Measurements from ENCODE around the gene GABRB1. TPM values are rescaled to one million over a fixed set of nuclear protein-coding genes. Genes with fewer than 3 reads are reported as not detected.

GABRB1 gene
- total and polyA plus RNA-seq, 2 experiments from 2014 or later = 0.26 to 0.97 TPM

- TF ChIP-seq, protein P1, sequence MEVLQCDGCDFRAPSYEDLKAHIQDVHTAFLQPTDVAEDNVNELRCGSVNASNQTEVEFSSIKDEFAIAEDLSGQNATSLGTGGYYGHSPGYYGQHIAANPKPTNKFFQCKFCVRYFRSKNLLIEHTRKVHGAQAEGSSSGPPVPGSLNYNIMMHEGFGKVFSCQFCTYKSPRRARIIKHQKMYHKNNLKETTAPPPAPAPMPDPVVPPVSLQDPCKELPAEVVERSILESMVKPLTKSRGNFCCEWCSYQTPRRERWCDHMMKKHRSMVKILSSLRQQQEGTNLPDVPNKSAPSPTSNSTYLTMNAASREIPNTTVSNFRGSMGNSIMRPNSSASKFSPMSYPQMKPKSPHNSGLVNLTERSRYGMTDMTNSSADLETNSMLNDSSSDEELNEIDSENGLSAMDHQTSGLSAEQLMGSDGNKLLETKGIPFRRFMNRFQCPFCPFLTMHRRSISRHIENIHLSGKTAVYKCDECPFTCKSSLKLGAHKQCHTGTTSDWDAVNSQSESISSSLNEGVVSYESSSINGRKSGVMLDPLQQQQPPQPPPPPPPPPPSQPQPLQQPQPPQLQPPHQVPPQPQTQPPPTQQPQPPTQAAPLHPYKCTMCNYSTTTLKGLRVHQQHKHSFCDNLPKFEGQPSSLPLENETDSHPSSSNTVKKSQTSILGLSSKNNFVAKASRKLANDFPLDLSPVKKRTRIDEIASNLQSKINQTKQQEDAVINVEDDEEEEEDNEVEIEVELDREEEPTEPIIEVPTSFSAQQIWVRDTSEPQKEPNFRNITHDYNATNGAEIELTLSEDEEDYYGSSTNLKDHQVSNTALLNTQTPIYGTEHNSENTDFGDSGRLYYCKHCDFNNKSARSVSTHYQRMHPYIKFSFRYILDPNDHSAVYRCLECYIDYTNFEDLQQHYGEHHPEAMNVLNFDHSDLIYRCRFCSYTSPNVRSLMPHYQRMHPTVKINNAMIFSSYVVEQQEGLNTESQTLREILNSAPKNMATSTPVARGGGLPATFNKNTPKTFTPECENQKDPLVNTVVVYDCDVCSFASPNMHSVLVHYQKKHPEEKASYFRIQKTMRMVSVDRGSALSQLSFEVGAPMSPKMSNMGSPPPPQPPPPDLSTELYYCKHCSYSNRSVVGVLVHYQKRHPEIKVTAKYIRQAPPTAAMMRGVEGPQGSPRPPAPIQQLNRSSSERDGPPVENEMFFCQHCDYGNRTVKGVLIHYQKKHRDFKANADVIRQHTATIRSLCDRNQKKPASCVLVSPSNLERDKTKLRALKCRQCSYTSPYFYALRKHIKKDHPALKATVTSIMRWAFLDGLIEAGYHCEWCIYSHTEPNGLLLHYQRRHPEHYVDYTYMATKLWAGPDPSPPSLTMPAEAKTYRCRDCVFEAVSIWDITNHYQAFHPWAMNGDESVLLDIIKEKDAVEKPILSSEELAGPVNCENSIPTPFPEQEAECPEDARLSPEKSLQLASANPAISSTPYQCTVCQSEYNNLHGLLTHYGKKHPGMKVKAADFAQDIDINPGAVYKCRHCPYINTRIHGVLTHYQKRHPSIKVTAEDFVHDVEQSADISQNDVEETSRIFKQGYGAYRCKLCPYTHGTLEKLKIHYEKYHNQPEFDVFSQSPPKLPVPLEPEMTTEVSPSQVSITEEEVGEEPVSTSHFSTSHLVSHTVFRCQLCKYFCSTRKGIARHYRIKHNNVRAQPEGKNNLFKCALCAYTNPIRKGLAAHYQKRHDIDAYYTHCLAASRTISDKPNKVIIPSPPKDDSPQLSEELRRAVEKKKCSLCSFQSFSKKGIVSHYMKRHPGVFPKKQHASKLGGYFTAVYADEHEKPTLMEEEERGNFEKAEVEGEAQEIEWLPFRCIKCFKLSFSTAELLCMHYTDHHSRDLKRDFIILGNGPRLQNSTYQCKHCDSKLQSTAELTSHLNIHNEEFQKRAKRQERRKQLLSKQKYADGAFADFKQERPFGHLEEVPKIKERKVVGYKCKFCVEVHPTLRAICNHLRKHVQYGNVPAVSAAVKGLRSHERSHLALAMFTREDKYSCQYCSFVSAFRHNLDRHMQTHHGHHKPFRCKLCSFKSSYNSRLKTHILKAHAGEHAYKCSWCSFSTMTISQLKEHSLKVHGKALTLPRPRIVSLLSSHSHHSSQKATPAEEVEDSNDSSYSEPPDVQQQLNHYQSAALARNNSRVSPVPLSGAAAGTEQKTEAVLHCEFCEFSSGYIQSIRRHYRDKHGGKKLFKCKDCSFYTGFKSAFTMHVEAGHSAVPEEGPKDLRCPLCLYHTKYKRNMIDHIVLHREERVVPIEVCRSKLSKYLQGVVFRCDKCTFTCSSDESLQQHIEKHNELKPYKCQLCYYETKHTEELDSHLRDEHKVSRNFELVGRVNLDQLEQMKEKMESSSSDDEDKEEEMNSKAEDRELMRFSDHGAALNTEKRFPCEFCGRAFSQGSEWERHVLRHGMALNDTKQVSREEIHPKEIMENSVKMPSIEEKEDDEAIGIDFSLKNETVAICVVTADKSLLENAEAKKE (CRISPR knock-in tag; IDR thresholded peaks at IDR 0.05) = no peak
- no peak for TF ChIP-seq ZNF331 (CRISPR knock-in tag; IDR thresholded peaks at IDR 0.05; ENCODE audit: low read depth)
Observed at GRCh38 chr4:47049347-47049746, 18.0 kb downstream of the GABRB1 start (continued).

DNA sequence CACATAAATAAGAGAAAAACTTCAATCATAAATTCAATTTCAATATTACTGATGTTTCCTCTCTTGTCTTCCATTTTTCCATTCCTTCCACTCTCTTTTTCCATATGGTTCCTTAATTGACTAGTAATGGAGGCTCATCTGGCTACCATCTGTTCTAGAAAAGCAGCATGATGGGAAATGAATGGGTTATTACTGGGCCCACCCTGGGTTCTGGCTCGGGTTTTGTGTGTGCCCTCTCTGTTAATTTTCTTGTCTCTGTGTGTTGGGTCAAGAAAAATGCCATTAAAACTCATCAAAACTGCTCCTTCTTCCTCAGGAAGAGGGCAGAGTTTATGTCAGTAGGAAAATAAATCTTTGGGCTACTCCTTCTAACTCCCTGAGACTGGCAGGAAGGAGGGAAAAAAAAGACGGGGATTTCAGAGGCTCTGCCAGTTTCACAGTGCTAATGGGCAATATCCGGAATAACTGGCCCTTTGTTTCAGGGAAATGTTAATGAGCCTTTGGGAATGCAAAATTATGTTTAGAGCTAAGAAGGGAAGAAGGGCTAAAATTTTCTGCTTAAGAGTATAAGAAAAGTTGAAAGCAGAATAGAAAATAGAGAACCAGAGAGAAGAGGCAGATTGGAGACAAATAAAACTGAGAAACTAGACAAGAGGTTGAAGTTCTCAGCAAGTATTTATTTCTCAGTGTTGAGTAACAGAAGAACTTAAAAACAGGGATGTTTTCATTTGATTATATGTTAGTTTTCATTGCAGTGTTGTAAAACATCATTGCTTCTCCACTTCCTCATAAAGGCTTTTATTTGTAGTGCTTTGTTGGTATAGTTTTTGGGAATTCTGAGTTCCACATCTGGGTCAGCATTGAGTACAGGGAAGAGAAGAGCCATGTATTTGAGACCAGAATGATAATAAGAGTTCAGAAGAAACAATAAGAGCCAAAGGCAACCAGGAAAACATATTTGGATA, 19.7 kb downstream of the GABRB1 start:
- no peak overlapping the region for H3K27ac ChIP-seq (ENCODE audit: low read depth)
- DNase-seq (ENCODE audit: low spot score) (peak; percentile 34), ATAC-seq (no peak)
- TF ChIP-seq NANOG (IDR thresholded peaks at IDR 0.05; ENCODE audit: borderline replicate concordance) = peak; percentile 93
- TF ChIP-seq EZH2 (IDR thresholded peaks at IDR 0.05; ENCODE audit: low read depth, unreplicated experiment) = no peak
- H3K9me2 ChIP-seq (ENCODE audit: insufficient read depth) = peaks cover 22% of the 10 kb centered on the region
- H3K4me3 Mint-ChIP-seq = peak overlapping the region; percentile 9; the same call in 2 of the 3 replicates
- H3K27ac Mint-ChIP-seq = peak overlapping the region; percentile 60
- peaks cover 31% of the 10 kb centered on the region; the same call in 1 of the 2 replicates for H3K4me1 ChIP-seq (ENCODE audit: insufficient read depth)
- H3F3A ChIP-seq (replicated peaks; ENCODE audit: low read depth) = no peaks in the 10 kb centered on the region
- H4K20me1 ChIP-seq (replicated peaks; ENCODE audit: insufficient read depth) = no peaks in the 10 kb centered on the region
- no peaks in the 10 kb centered on the region for H3K36me3 Mint-ChIP-seq (ENCODE audit: low read depth)
- no peaks in the 10 kb centered on the region for H3K27me3 ChIP-seq (ENCODE audit: insufficient read depth)
- no peaks in the 10 kb centered on the region for H3K79me2 ChIP-seq (replicated peaks; ENCODE audit: insufficient read depth)
- H3K4me2 ChIP-seq = peak overlapping the region; percentile 61
- H3K4me1 Mint-ChIP-seq = peaks cover 28% of the 10 kb centered on the region
- peak overlapping the region; percentile 57; the same call in 1 of the 2 replicates for H2AFZ ChIP-seq
- peak overlapping the region; percentile 23; the same call in 1 of the 2 replicates for H3K4me3 ChIP-seq
- H3K27me3 Mint-ChIP-seq (ENCODE audit: insufficient read depth, low read depth, poor library complexity) = no peaks in the 10 kb centered on the region
- no peaks in the 10 kb centered on the region for H3K36me3 ChIP-seq (ENCODE audit: insufficient read depth)
- H3K9me3 Mint-ChIP-seq = no peaks in the 10 kb centered on the region

Measured in GM23338 (cell line).